Fibroblast of lung (primary cell): ENCODE results near the gene TUT1. TPM values are rescaled to one million over a fixed set of nuclear protein-coding genes. Genes with fewer than 3 reads are reported as not detected.
A peak's percentile ranks its signal among the peaks of the same experiment; 100 is the strongest.

Experiments used
- DNase-seq, 2 donors: peaks; one replicate each; pipeline versions ENCODE4 v3.0.0 to v3.0.0-alpha.2; 2010; ENCODE audit warnings: low read depth in 2 of 2
- H2AFZ ChIP-seq: 2 replicates; pipeline ENCODE4 v1.5.1; 2012; ENCODE audit warnings: low read length, control low read depth, inconsistent platforms
- H3K27ac ChIP-seq: 2 replicates; pipeline ENCODE4 v1.5.1; 2011; ENCODE audit warnings: low read length, control low read depth; ENCODE audit not compliant: insufficient read depth
- H3K27me3 ChIP-seq: 2 replicates; pipeline ENCODE4 v1.5.1; 2011; ENCODE audit warnings: mild to moderate bottlenecking, low read length; ENCODE audit not compliant: control insufficient read depth, insufficient read depth
- H3K36me3 ChIP-seq: 2 replicates; pipeline ENCODE4 v1.5.1; 2011; ENCODE audit warnings: low read length; ENCODE audit not compliant: control insufficient read depth, insufficient read depth
- H3K4me1 ChIP-seq: 2 replicates; pipeline ENCODE4 v1.5.1; 2011; ENCODE audit warnings: low read length; ENCODE audit not compliant: control insufficient read depth, insufficient read depth; ENCODE audit errors: extremely low read depth
- H3K4me2 ChIP-seq: 2 replicates; pipeline ENCODE4 v1.5.1; 2011; ENCODE audit warnings: low read length, control low read depth; ENCODE audit not compliant: insufficient read depth; ENCODE audit errors: extremely low read depth
- H3K4me3 ChIP-seq, 4 experiments: fragments of 200-600 bp in 1 of 4; sonication (generic) in 1 of 4; replicated peaks in 1 of 4; 2 replicates each; pipeline ENCODE4 v1.5.1; 2011 to 2016; ENCODE audit warnings: low read length in 4 of 4, low read depth in 3 of 4, mild to moderate bottlenecking in 3 of 4, control low read depth in 2 of 4, inconsistent platforms in 1 of 4, mixed read lengths in 1 of 4; ENCODE audit not compliant: insufficient read depth in 1 of 4; ENCODE audit errors: control extremely low read depth in 1 of 4
- H3K79me2 ChIP-seq: 2 replicates; pipeline ENCODE4 v1.5.1; 2012; ENCODE audit warnings: mild to moderate bottlenecking, low read length, inconsistent platforms; ENCODE audit not compliant: control insufficient read depth, insufficient read depth
- H3K9ac ChIP-seq: 2 replicates; pipeline ENCODE4 v1.5.1; 2011; ENCODE audit warnings: mild to moderate bottlenecking, low read length, control low read depth; ENCODE audit not compliant: insufficient read depth
- H3K9me3 ChIP-seq: 2 replicates; pipeline ENCODE4 v1.5.1; 2012; ENCODE audit warnings: low read depth, low read length; ENCODE audit not compliant: control insufficient read depth, insufficient read depth
- H4K20me1 ChIP-seq: 2 replicates; pipeline ENCODE4 v1.5.1; 2011; ENCODE audit warnings: low read length; ENCODE audit not compliant: control insufficient read depth, insufficient read depth; ENCODE audit errors: extremely low read depth
- EZH2 ChIP-seq: IDR thresholded peaks from 2 replicates; pipeline ENCODE4 v1.5.1; 2012; ENCODE audit warnings: low read length, control low read depth, mild to moderate bottlenecking; ENCODE audit errors: missing control alignments
- polyA plus RNA-seq, 2 donors: library from polyadenylated mRNA; depleted of rRNA in 1 of 2; stranded (reverse) in 1 of 2; unstranded in 1 of 2; fragments of >200 nt; gene quantifications; 2 replicates each; pipeline ENCODE4 v1.2.1, GENCODE V29; 2011 to 2012; ENCODE audit warnings: missing spikeins in 1 of 2
- total RNA-seq: library from RNA; depleted of rRNA; stranded (reverse); fragments of >200 nt; gene quantifications from 2 replicates; pipeline ENCODE4 v1.2.1, GENCODE V29; 2014
- TF ChIP-seq, protein P1 (sequence below), 2 donors: IDR thresholded peaks in 1 of 2; conservative IDR thresholded peaks in 1 of 2; 1 replicate in 1 of 2; 2 replicates in 1 of 2; pipeline ENCODE4 v1.5.1; 2011 to 2012; ENCODE audit warnings: low read length in 2 of 2, control low read depth in 1 of 2, inconsistent platforms in 1 of 2, low read depth in 1 of 2, mild to moderate bottlenecking in 1 of 2

Gene TUT1
- total and polyA plus RNA-seq, 2 donors (not counting 1 experiment from before 2014, with no cell fraction given): 5.5 to 7.8 TPM

DNA sequence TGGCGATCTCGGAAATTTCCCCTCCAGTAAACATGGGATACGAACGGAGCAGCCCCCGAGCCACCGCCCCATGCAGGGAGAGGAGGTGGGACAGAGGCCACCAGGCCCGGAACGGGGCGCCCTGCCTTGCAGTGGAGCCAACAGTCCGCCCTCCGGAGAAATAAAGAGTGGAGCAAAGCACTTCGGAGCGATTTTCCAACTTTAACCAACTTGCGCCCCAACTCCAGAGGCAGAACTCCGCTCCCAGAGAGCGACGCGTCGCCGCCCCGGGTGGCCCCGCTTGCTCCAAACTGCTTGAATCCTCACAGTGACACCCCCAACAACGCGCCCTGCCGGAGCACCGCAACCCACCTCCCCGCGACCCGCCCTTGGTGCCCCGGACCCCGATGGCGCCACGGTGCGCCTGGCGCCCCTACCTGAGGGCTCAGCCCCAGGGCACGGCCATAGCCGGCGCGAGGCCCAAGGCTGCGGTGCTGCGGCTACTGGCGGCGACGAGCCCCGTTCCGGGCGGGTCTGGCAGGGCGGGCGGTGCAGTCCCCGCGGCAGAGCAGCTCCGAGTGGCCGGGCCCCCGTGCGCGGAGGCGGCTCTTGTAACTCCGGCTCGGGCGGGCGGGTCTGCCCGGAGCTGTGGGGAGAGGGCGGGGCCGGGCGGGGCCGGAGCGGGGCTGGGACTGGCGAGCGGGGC lies 44.9 kb downstream of the TUT1 start, which contains the start of gene AHNAK:
AHNAK (minus strand) TSS at position 563 of the 685 bp plus-strand sequence. CDS start 10,708 bp downstream, outside the sequence.
- Histone ChIP-seq H3K9ac (peak within 1 kb of the TSS; percentile 91), H3K27ac (peak within 1 kb of the TSS; percentile 83), H3K4me3 (peak within 1 kb of the TSS; percentile 96 to 100 (median 98)), H3K4me2 (peak within 1 kb of the TSS; percentile 98), H4K20me1 (peaks cover 3% of the 10 kb centered on the region), H2AFZ (peak within 1 kb of the TSS; percentile 13), H3K79me2 (peaks cover 67% of the 10 kb centered on the region), H3K4me1 (peaks cover 15% of the 10 kb centered on the region), H3K36me3 (peaks cover 11% of the 10 kb centered on the region), H3K9me3 (no peaks in the 10 kb centered on the region), H3K27me3 (no peaks in the 10 kb centered on the region)
- TF ChIP-seq, protein P1, sequence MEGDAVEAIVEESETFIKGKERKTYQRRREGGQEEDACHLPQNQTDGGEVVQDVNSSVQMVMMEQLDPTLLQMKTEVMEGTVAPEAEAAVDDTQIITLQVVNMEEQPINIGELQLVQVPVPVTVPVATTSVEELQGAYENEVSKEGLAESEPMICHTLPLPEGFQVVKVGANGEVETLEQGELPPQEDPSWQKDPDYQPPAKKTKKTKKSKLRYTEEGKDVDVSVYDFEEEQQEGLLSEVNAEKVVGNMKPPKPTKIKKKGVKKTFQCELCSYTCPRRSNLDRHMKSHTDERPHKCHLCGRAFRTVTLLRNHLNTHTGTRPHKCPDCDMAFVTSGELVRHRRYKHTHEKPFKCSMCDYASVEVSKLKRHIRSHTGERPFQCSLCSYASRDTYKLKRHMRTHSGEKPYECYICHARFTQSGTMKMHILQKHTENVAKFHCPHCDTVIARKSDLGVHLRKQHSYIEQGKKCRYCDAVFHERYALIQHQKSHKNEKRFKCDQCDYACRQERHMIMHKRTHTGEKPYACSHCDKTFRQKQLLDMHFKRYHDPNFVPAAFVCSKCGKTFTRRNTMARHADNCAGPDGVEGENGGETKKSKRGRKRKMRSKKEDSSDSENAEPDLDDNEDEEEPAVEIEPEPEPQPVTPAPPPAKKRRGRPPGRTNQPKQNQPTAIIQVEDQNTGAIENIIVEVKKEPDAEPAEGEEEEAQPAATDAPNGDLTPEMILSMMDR (conservative IDR thresholded peaks at IDR 0.05 in 1 of 2, IDR thresholded peaks at IDR 0.05 in 1 of 2; ENCODE audit: low read depth in 1 of 2, low read length in 2 of 2): no peak
- TF ChIP-seq EZH2: no peak
- DNase-seq: peak; percentile 62 to 70

DNA sequence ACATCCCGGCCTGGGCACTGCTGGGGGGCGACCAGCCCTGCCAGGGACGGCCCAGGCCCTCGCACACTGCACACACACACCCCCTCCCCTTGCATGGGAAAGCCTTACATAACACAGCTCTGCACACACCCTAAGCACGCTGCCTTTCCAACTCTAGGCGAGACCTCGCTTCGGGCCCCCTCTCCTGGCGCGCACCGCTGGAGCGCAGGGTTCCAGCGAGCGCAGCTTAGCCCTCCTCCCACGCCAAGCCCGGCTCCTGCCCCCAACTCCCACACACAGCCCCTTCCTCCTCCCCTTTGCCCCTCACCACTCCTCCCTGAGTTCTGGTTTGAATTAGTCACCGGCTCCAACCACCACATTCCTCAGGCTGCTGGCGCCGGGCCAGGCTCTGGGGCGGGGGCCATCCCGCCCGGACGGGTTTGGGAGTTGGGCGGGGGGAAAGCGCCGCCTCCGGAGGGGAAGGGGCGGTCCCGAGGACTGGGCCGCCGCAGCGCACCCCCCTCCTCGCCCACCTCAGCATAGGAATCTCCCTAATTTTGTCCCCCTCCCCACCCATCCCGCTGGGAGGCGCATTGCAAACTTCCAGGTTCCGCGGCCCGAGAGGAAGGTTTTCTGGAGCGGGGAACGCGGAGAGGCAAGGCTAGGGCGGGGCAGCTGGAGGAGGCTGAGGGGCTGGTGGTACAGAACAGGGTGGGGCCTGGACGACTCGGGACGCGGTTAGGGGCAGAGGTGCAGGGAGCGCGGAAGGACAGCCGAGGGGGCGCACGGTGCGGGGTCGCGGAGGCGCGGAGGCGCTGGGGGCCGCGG lies 45.7 kb downstream of the TUT1 start:
- Histone ChIP-seq H3K9me3 (no peaks in the 10 kb centered on the region), H3K27ac (peak overlapping the region; percentile 83), H3K36me3 (peaks cover 11% of the 10 kb centered on the region), H3K4me3 (peak overlapping the region; percentile 96 to 100 (median 98)), H3K4me2 (no peak overlapping the region), H2AFZ (no peak overlapping the region), H3K27me3 (no peaks in the 10 kb centered on the region), H3K9ac (peak overlapping the region; percentile 91), H4K20me1 (peaks cover 4% of the 10 kb centered on the region), H3K79me2 (peaks cover 75% of the 10 kb centered on the region), H3K4me1 (peaks cover 20% of the 10 kb centered on the region)
- no peak for TF ChIP-seq EZH2
- TF ChIP-seq, protein P1 (conservative IDR thresholded peaks at IDR 0.05 in 1 of 2, IDR thresholded peaks at IDR 0.05 in 1 of 2; ENCODE audit: low read depth in 1 of 2, low read length in 2 of 2): peak in 1 of 2 donors; percentile 14
- DNase-seq: peak; percentile 93 to 94
